NCI-H2227 treated with DMSO at 0.1 percent for 48 hours (cell line): ENCODE results near the gene METTL4.

ENCODE experiments used
- DNase-seq: peaks from one replicate; lab custom pipeline; 2025; lab: John Stamatoyannopoulos, UW

METTL4 gene

DNA sequence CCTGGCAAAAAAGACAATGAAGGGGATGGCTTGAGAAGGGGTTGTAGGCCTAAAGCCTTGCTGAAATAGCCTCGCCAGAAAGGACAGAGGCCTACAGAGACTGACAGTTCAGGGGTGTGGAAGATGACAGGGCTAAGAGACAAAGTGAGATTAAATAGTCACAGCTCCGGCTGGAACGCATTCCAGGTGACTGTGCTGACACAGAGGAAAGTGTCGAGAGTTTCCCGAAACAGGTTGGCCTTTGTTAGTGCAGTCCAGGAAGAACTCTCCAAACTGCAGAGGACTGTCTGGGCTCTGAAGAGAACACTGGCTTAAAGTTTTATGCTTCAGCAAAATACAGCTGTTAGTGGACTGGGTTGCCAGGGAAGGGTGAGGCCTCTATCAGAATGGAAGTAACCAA, 52.8 kb downstream of the METTL4 start:
- DNase-seq, result no peak

DNA sequence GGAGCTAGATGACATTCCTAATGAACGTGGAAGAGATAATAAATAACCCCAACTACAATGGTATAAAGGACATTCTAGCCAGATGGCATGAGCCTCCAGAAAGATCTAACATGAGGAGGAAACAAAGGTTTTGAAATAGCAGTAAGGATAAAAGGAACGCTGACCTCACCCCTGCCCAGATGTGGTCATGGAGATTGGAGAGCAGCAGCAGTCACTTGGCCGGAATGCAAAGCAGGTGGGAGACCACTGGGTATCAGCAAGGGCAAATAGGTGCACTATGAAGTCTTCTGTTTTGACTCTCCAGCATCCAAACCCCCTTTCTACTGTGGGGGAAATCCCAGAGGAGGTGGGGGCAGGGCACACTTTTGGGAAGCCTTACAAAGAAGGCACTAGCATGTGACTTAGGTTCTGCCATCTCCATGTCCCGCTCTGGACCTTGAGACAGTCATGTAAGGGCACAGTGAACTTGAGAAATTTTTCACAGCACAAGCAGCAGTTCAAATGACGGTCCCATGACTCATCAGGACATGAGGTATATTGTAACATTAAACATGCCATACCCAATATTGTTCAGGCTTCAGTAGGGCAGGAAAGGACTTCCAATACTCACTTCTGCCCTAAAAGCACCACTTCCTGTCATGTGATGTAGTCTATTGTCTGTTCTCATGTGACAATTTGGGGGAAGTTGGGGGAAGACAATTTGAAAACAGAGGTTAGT, 55.2 kb downstream of the METTL4 start:
- no peak for DNase-seq

DNA sequence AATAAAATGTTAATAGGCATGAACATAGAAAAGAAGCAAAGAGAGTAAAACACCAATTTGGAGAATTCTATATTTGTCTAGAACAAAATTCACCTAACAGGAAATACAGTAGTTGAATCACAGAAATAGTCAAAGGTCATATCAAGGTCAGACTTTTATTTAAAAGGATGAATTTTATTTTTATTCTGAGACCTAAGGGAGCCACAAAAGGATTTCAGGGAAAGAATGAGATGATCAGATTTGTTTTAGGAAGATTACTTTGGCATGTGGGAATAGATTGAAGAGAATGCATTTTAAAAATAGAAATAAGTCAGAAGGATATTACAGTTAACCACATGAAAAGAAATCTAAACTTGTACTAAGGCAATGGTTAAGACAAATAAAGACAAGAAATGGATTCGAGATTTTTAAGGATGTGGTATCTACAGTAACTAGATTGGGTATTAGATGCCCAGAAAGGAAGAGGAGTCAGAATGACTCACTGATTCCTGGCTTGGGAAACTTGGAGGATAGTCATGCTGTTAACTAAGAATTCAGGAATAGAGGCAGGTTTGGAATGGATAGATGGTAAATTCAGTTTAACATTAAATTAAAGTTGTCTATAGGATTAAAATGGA, 56.0 kb downstream of the METTL4 start:
- DNase-seq, result no peak

DNA sequence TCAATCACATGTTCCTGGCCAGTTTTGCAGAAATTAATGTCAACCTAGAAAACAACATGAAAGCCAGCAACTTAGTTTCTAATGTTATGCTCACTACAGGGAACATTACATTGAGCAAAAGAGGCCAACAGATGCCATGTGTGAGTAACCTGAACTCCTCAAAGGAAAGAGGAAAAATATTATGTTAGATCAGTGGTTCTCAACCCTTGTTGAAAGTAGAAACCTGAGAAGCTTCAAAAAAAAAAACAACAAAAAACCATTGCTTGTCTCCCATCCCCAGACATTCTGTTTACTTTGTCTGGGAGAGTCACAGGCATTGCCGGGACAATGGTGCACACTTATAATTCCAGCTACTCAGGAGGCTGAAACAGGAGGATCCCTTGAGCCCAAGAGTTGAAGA, 57.7 kb downstream of the METTL4 start:
- no peak for DNase-seq

DNA sequence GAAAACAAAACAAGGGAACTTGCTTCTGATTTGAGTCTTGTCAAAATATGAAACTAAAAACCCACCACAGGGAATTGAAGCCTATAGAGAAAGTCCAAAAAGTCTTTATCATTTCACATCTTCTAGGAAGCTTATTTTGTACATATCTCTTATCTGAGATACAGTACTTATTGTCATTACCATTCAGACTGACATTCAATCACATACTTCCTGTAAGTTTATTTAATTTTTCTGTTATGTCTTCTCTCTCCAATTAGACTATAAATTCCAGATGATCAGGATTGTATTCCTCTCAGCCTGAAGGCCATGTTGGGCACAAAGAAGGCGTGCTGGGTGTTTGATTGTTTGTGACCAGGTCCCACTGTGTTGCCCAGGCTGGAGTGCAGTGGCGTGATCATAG, 59.2 kb downstream of the METTL4 start:
- DNase-seq, result no peak

DNA sequence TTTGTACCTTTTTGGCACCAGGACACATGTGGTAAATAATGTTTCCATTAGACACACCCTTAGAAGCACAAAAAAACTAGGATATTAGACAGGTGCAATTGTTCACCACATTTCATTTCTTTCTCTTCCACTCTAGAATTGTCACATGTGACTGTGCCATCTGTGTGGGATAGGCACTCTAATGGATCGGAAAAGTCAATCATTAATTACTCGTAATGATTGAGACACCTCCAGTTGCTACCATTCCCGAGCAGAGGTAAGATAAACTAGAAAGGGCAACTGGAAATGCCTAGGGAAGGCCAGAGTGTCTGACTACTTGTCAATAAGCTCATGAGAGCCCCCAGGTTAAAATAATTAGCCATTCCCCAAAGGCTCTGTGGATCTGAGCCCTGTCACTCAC, 59.9 kb downstream of the METTL4 start:
- no peak for DNase-seq

DNA sequence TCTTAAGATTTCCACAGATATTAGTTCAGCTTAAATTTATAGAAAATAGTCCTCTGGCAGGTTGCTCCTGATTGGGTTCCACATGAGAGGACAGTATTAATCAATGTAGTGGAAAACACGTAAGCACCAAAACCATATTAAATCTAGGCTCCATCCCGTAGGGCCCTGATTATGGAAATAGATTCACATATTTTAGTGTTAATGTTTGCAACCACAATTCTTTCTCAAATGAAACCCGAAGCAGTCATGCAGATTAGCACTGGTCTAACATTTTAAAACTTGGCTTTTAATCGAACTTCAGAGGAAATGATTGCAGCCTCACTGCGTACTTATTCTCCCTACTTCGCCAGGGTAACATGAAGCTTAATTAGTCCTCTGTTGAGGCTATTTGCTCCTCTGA, 60.9 kb downstream of the METTL4 start:
- no peak for DNase-seq

DNA sequence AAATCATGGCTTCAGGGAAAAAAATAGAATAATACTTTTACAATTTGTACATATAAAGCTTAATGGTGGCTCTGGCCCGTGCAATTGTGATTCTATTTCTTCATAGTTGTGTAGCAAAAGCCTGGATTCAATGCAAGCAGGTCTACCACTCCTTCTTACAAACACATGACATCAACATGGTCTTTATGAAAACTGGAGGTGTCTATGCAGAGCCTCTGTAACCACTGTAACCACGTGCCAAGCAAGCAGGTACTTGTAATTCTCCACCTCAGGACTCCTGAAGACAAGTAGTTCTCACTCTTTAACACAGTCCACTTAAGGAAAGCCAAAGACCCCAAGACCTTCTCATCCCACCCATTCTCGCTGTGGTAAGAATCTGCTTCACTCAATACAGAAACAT, 62.6 kb downstream of the METTL4 start:
- no peak for DNase-seq

DNA sequence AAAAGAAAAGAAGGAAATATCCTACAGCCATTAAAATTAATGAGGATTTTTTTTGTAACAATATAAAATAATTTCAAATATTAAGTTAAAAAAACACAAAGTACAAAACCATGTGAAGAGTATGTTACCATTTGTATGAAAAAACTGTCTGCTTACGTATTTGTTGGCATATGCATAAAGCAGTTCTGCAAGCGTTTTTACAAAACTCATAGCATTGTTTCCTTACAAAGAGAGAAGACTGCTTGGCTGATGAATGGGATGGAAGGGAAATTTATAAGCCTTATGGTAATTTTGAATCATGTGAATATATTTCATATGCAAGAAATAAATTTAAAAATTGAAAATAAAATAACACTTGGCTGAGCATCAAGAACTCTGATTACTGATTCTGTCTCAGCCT, 63.1 kb downstream of the METTL4 start:
- DNase-seq, result no peak

DNA sequence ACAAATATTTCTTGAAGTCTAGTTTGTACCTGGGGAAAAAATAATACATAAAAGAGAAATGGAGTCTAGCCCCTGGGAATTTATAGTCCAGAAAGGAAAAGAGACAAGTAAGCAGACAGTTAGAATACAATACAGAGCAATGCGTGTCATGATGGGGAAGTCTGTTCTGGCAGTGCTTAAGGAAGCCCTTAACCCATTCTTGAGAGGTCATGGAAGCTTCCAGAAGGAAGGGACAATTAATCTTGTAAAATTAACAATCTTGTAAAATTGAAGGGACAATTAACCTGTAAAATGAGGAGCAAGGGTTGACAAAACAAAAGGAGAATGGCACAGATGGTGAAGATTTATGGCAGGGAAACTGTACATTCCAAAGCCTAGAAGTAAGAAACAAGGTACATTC, 66.7 kb downstream of the METTL4 start:
- no peak for DNase-seq

DNA sequence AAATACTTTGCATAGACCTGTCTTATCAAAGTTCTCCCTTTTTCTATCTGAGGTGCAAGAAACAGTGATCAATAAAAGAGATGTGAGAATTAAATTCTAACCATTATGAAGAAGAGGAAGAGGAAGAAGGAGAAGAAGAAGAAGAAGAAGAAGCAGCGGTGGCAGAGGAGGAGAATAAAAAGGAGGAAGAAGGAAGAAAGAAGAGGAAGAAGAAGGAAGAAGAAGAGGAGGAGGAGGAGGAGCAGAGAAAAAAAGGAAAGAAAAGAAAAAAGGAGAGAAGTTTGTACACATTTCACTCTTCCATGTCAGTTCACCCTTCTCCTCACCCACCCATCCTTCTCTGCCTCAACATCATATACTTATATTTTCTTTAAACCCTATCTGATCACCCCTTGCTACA, 68.4 kb downstream of the METTL4 start:
- no peak for DNase-seq

DNA sequence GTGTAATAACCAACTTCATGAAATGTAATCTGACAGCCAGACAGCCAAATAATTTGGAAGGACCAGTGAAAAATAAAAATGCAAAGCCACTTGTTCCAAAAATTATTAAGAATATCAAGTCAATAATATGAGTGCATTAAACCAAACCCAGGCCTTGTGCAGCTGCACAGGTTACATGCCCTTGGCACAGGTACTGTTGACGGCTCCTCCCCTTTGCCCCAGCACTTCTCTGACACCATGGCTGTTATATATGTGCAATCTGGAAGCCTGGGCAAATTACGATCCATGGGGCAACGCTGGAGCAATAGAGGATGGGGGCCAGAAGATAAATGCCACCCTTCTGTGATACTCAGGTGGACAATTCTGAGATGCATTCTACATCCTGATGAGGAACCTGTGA, 68.9 kb downstream of the METTL4 start:
- DNase-seq, result no peak

DNA sequence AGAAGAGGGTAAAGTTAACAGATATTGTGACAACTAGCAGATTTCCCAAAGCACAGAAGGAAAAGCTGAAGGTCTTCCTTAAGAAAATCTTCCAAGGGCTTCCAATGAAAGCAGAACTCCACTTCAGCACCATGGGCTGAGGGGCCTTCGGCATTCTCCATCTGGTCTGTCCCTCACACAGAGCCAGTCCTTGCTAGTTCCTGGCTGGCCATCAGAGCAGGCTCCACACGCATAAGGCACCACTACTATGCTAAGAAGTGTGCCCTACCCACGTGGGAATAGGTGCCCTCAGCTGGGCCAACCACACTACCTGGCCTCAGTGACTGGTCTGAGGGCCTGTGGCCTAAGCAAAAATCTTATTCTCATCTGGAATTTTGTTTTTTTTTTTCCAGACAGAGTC, 73.5 kb downstream of the METTL4 start:
- DNase-seq, result no peak

DNA sequence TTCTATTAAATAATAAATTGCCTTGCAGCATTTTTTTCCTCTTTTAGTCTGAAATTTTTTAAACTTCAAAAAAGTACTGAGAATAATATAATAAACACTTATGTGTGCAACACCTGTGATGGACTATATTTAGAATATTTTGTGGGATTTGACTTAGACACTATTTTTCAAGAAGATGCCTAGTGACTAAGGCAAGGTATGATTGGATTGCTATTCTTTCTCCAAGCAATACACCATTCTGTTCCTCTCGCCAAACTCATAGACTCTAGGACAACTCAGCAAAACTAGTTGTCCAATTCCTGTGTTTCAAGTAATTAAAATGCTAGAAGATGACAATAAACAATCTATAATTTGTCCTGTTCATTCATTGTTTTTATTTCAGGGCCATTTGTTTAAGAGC, 75.9 kb downstream of the METTL4 start:
- no peak for DNase-seq

DNA sequence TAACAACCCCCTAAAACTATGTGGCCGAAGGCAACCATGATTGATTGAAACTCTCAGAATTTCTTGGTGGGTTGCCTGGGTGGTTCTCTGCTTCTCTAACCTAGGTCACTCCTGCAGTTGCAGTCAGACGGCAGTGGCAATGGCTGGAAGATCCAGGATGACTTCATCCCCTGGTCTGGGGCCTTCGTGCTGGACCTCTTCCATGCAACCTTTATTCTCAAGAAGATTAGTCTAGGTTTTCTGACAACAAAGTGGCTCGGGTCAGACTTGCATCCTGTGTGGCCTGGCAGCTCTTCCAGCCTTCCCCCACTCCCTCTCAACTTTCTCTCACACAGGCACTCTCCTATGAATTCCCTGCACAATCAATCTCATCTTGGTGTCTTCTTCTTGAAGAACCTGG, 76.4 kb downstream of the METTL4 start:
- no peak for DNase-seq
